Activated CD8-positive, alpha-beta memory T cell treated with anti-CD3 and anti-CD28 coated beads, Interleukin-2, amount 10 ng/mL, durations not matched to agents 7 days and 5 days (primary cell): Measurements from ENCODE around the gene RHD. TPM values are rescaled to one million over a fixed set of nuclear protein-coding genes. Genes with fewer than 3 reads are reported as not detected.
"Not testable (repeated sequence)": the region's sequence is repeated elsewhere in the genome, so short reads cannot be mapped to it uniquely, and the experiment has no call there.

Experiments used
- ATAC-seq: fragments of 150-1000 bp; cut with Tn5 transposase; one replicate; pipeline ENCODE4 v1.10.0; 2021; ENCODE audit warnings: moderate library complexity
- CTCF ChIA-PET: fragments of 350-600 bp; sonication (Branson Sonifier 250); formaldehyde crosslinking; loops from one replicate; lab custom pipeline; 2021; ENCODE audit warnings: antibody characterized with exemption; lab: Charles Lee
- DNase-seq: peaks from one replicate; pipeline ENCODE4 v3.0.0-alpha.2; 2020
- H3K27ac Mint-ChIP-seq: one replicate; pipeline ENCODE4 v1.8.0; 2021; ENCODE audit warnings: mild to moderate bottlenecking, mixed read lengths
- H3K27me3 Mint-ChIP-seq: one replicate; pipeline ENCODE4 v1.8.0; 2021; ENCODE audit warnings: mixed read lengths
- H3K36me3 Mint-ChIP-seq: one replicate; pipeline ENCODE4 v1.8.0; 2021; ENCODE audit warnings: mild to moderate bottlenecking, mixed read lengths
- H3K4me1 Mint-ChIP-seq: one replicate; pipeline ENCODE4 v1.8.0; 2021; ENCODE audit warnings: mixed read lengths
- H3K4me3 Mint-ChIP-seq: one replicate; pipeline ENCODE4 v1.8.0; 2021; ENCODE audit warnings: mild to moderate bottlenecking, moderate library complexity, mixed read lengths
- H3K9me3 Mint-ChIP-seq: one replicate; pipeline ENCODE4 v1.8.0; 2022; ENCODE audit warnings: low read depth, mixed read lengths
- total RNA-seq, 2 experiments: library from RNA; stranded (reverse); gene quantifications; one replicate each; pipeline ENCODE4 v1.2.3, GENCODE V29; 2021

The RHD gene
- total RNA-seq, 2 experiments from 2014 or later: not detected

DNA sequence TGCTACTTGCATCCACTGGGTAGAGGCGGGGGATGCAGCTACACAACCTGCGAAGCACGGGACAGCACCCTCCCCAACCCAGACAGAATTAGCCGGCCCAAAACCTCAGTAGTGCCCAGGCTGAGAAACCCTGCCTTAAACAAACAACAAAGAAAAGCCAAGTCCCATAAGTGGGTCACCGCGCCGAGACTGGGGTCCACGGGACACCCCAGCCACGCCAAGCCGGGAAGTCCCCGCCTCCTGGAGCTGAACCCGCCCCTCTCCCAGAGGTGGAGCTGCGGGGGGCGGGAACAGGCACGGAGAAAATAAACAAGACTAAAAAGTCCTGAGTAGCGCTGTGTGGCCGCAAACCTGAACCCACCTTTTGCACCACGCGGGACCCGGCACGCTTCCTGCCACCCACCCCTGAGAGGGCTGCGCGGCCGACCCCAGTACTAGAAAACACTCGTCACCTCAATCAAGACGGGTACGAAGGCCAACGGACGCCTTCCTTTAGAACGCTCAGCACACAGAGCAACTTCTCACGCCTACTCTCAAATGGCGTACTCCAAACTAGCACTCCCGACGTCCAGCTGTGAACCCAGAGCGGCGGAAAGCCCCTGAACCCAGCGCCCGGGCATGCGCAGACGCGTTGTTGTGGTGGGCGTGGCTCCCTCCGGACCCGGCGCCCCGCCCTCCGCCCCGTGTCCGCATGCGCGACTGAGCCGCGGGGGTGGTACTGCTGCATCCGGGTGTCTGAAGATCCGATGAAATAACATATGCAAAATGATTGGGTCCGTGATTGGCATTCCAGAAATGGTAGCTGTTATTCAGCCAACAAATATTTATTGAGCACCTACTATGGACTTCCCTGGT, 4.8 kb upstream of the RHD start:
- H3K4me1 Mint-ChIP-seq, CTCF ChIA-PET, H3K9me3 Mint-ChIP-seq, H3K27me3 Mint-ChIP-seq, H3K36me3 Mint-ChIP-seq: not testable (repeated sequence)
- Mint-ChIP-seq H3K4me3 (peak overlapping the region; percentile 68), H3K27ac (peak overlapping the region; percentile 63)
- ATAC-seq (peak; percentile 85), DNase-seq (peak; percentile 84)

DNA sequence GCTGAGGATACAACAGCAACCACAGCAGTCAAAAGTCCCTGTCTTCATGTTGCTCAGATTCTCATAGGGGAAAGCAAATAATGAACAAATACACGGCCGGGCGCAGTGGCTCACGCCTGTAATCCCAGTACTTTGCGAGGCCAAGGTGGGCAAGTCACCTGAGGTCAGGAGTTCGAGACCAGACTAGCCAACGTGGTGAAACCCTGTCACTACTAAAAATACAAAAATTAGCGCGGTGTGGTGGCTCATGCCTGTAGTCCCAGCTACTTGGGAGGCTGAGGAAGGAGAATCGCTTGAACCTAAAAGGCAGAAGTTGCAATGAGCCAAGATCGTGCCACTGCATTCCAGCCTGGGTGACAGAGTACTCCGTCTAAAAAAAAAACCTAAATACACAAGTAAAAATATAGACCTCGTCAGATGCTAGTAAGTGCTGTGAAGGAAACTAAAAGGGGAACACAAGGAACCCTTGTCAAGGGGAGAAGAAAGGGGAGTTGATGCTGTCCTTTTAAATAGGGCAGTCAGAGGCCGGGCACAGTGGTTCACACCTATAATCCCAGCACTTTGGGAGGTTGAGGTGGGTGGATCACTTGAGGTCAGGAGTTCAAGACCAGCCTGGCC, 4.1 kb upstream of the RHD start:
- not testable (repeated sequence) for H3K36me3 Mint-ChIP-seq

DNA sequence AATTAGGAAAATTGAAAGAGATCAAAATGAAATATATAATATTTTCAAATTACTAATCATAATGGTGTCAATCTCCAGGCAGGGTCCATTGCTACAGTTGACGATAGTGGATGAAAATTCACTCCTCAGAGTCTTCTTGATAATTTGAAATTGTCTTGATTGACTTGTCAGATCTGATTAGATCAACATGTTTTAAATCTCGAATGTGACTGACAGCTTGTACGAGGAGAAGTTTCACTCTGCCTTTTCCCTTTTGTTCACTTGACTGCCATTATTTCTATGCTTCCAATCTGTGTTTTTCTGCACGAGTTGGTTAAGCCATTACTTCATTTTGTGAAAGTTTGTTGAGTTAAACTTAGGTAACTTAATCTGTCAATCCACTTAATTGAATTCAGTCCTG, 3.3 kb downstream of the RHD start:
- ATAC-seq, H3K4me3 Mint-ChIP-seq, H3K27me3 Mint-ChIP-seq, DNase-seq, H3K27ac Mint-ChIP-seq, H3K4me1 Mint-ChIP-seq, H3K36me3 Mint-ChIP-seq, H3K9me3 Mint-ChIP-seq, CTCF ChIA-PET: not testable (repeated sequence)

More for the DNA sequence above, 4.1 kb upstream of the RHD start:
- DNase-seq, CTCF ChIA-PET, H3K4me1 Mint-ChIP-seq, H3K27me3 Mint-ChIP-seq, H3K9me3 Mint-ChIP-seq: not testable (repeated sequence)
- peak overlapping the region; percentile 63 for H3K27ac Mint-ChIP-seq
- H3K4me3 Mint-ChIP-seq: peak overlapping the region; percentile 68
- ATAC-seq: peak; percentile 1

DNA sequence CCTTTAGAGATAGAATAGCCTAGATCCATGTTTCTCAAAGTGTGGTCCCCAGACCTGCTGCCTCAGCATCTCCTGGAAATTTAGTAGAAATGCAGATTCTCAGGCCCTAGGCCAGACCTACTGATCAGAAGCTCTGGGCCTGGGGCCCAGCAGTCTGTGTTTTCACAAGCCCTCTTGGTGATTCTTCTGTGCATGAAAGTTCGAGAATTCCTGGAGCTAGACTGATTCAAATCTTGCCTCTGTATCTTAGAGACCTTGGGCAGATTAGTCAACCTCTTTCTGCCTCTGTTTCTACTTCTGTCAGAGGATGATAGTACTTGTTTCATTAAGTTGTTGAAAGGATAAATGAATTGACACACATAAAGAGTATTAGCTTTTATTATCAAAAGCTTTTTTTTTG, 5.0 kb downstream of the RHD start:
- DNase-seq, H3K27me3 Mint-ChIP-seq, H3K4me3 Mint-ChIP-seq, H3K9me3 Mint-ChIP-seq, H3K36me3 Mint-ChIP-seq, H3K27ac Mint-ChIP-seq, ATAC-seq, H3K4me1 Mint-ChIP-seq, CTCF ChIA-PET: not testable (repeated sequence)

DNA sequence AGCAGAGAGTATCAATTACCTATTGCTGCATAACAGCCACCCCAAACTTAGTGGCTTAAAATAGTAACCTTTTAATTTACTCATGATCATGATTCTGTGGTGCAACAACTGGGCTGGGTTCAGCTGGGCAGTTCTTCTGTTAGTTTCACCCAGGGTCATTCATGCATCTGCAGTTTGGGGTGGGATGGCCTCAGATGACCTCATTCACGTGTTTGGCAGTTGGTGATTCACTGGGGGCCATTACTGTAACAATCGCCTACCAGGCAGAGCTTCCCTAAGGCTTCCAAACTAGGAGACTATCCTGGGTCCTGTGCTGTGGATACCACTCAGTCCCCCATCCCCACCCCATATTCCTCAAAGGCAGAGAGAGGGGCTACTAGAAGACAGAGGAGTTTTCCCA, 6.0 kb downstream of the RHD start:
- CTCF ChIA-PET, ATAC-seq, DNase-seq, H3K9me3 Mint-ChIP-seq, H3K27me3 Mint-ChIP-seq, H3K36me3 Mint-ChIP-seq, H3K4me1 Mint-ChIP-seq, H3K27ac Mint-ChIP-seq, H3K4me3 Mint-ChIP-seq: not testable (repeated sequence)

DNA sequence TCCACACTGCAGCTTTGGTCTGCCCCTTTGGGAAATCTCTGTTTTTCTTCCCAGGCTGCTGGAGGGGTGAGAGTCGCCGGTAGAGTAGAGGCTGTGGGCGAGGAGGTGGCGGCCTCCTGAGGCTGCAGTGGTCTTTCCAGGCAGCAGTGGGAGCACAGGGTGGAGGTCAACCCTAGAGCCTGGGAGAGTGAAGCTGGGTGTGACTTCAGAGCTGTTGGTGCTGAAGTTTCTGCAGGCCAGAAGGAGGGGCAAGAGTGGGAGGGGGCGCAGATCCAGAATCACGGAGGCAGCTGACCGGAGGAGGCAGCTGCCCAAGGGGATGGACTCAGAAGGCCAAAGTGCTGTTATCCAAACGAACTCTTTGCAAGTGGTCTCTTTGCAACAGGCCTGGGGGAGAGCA, 6.5 kb downstream of the RHD start:
- H3K27me3 Mint-ChIP-seq, CTCF ChIA-PET, H3K36me3 Mint-ChIP-seq, DNase-seq, H3K4me1 Mint-ChIP-seq, H3K9me3 Mint-ChIP-seq, H3K27ac Mint-ChIP-seq, ATAC-seq, H3K4me3 Mint-ChIP-seq: not testable (repeated sequence)

DNA sequence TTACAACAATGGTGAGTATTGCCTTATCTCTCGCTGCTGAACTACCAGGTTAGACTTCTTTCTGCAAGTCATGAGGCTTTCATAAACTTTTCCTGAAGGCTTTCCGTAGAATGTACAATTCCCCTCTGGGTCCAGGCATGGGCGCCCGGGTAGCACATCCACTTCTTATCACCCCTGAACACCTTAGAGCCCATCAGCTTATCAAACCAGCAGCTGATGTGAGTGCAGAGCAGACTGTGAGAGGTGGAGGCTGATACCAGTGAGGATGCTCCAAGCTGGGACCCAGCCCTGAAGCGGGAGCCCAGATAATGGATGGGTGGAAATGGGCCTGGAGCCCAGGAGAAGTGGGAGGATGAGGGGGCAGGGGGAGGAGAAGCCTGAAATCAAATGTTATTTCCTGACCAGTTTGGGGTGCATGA, 7.4 kb downstream of the RHD start:
- H3K4me3 Mint-ChIP-seq, H3K4me1 Mint-ChIP-seq, ATAC-seq, H3K9me3 Mint-ChIP-seq, H3K27ac Mint-ChIP-seq, CTCF ChIA-PET, H3K27me3 Mint-ChIP-seq, DNase-seq, H3K36me3 Mint-ChIP-seq: not testable (repeated sequence)

DNA sequence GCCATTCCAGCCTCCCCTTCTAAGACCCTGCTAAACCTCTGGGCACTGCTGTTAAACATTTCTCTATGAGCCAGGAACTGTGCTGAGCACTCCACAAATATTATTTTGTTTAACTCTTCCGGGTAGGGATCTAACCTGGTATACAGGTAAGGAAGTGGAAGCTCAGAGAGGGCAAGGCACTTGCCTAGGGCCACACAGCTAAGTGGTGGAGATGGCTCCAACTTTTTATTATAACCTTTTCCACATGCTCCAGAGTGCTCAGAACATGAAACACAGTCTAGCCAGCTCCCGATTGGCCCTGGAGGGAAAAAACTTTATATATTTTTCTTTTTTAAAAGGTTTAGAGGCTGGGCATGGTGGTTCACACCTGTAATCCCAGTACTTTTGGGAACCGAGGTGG, 13.6 kb downstream of the RHD start:
- CTCF ChIA-PET, H3K4me1 Mint-ChIP-seq, H3K27me3 Mint-ChIP-seq, H3K36me3 Mint-ChIP-seq, H3K4me3 Mint-ChIP-seq, H3K9me3 Mint-ChIP-seq, H3K27ac Mint-ChIP-seq, ATAC-seq, DNase-seq: not testable (repeated sequence)

DNA sequence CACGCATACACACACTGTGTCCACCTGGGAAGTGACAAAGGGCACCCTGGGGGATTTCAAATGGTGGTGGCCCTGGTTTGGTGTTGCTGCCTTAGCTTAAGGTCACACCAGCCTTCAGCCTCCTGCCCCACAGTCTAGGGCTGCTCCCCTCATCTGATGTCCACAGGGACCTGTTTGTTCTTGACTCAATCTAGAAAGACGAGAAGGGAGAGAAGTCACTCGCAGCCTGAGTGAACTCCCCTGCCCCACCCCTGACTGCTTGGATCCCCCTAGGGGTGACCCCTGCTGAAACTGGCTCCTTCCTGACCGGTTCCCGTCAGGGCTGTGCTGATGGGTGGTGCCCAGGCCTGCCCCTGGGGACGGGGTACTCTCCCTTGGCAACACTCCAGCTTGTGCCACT, 14.9 kb downstream of the RHD start:
- ATAC-seq, H3K4me1 Mint-ChIP-seq, H3K4me3 Mint-ChIP-seq, H3K27me3 Mint-ChIP-seq, CTCF ChIA-PET, H3K27ac Mint-ChIP-seq, H3K9me3 Mint-ChIP-seq, DNase-seq, H3K36me3 Mint-ChIP-seq: not testable (repeated sequence)

DNA sequence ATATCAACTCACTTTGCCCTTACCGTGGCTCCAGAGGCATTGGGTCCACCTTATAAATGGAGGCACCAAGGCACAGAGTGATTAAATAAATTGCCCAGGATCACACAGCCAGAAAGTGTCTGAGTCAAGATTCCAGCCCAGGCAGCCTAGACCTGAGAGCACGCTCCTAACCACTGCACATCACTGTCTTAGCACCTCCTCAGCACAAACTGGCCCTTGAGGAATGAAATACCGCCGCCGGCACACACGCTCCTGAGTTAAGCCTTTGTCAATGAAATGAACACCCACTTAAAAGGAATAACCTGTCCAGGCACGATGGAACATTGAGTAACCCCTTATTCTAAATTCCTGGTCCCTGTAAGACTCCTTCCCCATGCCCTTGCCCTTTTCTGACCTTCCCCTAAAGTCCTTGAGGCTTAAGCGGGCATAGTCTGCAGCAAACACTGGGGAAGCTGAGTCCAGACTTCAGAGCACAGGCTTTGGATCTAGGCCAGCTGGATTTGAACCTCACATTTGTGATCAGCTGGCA, 16.3 kb downstream of the RHD start:
- H3K27ac Mint-ChIP-seq, ATAC-seq, DNase-seq, H3K9me3 Mint-ChIP-seq, H3K4me1 Mint-ChIP-seq, H3K36me3 Mint-ChIP-seq, H3K4me3 Mint-ChIP-seq, CTCF ChIA-PET, H3K27me3 Mint-ChIP-seq: not testable (repeated sequence)

DNA sequence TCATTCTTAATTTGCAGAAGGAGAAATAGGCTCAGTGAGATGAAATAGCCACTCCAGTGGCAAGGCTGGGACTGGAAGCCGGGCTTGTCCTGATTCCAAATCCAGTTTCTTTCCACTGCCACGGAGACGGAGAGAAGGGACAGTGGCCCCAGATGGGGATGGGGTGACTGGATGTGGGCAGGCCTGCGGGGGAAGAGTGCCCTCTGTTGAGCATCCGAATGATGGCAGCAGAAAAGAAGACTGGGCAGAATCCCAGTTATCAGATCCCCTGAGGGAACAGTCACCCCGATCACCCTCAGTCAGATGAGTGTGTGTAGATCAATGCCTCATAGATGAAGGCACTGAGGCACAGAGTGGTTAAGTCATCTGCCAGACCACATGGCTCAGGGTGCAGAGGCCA, 17.7 kb downstream of the RHD start:
- H3K4me3 Mint-ChIP-seq, H3K4me1 Mint-ChIP-seq, CTCF ChIA-PET, H3K36me3 Mint-ChIP-seq, H3K27ac Mint-ChIP-seq, DNase-seq, H3K9me3 Mint-ChIP-seq, H3K27me3 Mint-ChIP-seq: not testable (repeated sequence)
- peak; percentile 66 for ATAC-seq

DNA sequence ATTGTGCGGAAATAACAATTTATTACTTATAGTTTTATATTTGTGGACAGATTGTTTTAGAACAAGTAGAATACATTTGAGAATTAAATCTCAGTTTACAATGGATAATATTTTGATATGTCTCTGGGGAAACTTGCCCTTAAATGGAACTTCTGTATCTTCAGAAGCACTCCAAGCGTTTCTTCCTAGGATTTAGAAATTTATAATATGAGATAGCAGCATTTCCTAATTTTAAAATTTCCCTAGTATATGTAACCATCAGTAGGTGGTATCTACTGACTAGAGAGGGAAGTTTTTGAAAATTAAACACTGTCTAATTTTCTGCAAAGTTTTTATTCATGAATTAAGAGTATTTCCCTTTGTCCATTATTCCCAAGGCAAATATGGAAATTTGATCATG, 21.1 kb downstream of the RHD start:
- H3K9me3 Mint-ChIP-seq, H3K27ac Mint-ChIP-seq, H3K36me3 Mint-ChIP-seq, CTCF ChIA-PET, H3K27me3 Mint-ChIP-seq, DNase-seq, ATAC-seq, H3K4me3 Mint-ChIP-seq, H3K4me1 Mint-ChIP-seq: not testable (repeated sequence)

DNA sequence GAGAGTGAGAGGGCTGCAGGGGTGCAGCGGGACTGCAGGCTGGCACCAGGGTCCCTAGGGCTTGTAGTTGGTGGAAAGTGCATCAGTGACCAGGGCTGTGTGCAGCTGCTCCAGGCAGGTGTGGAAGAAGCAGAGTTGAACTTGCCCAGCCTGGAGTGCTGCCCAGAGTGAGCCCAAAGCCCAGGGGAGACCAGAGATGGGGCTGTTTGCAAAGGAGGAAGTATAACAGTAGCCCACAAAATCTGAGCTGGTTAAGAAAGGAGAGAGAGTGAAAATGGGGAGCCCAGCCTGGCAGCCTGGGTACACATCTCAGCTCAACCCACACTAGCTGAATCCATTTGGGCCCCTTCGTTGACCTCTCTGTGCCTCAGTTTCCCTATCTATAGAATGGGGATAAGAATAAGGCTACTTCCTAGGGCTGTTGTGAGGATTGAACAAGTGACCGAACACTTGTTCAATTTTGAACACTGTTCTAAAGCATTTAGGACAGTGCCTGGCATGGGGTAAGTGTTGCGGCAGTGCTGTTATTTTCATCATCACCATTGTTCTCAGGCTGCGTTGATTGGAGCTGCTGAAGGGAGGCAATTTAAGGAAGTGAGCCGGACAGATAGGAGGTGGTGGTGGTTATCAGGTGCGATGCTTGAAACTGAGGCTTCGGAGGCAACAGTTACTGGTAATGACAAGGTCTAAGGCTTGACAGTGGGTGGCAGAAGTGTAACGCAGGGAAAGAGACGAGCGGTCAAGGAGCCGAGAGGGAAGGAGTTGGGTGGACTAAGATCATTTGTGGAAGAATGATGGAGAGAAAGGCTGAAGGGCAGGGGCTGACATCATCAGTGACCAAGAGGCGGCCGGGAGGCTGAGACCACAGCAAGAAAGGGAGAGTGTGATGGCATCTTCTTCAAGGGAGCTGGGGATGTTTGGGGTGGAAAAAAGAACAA, 22.8 kb downstream of the RHD start:
- ATAC-seq, H3K9me3 Mint-ChIP-seq, H3K4me1 Mint-ChIP-seq, DNase-seq, CTCF ChIA-PET, H3K4me3 Mint-ChIP-seq, H3K27me3 Mint-ChIP-seq, H3K27ac Mint-ChIP-seq, H3K36me3 Mint-ChIP-seq: not testable (repeated sequence)
